Activated naive CD8-positive, alpha-beta T cell treated with anti-CD3 and anti-CD28 coated beads, Interleukin-2, amount 10 ng/mL, durations not matched to agents 7 days and 5 days (primary cell): ENCODE data around the gene THOC2. TPM values are rescaled to one million over a fixed set of nuclear protein-coding genes. Genes with fewer than 3 reads are reported as not detected.

ENCODE experiments used
- ATAC-seq: fragments of 150-1000 bp; cut with Tn5 transposase; one replicate; pipeline ENCODE4 v1.10.0; 2021; ENCODE audit warnings: low read depth, moderate library complexity
- POLR2A ChIA-PET: fragments of 350-600 bp; sonication (Branson Sonifier 250); formaldehyde crosslinking; loops from one replicate; lab custom pipeline; 2021; ENCODE audit warnings: antibody characterized with exemption; lab: Charles Lee
- DNase-seq: peaks from one replicate; pipeline ENCODE4 v3.0.0; 2021
- H3K27ac Mint-ChIP-seq: one replicate; pipeline ENCODE4 v1.8.0; 2022; ENCODE audit warnings: mild to moderate bottlenecking, mixed read lengths
- H3K27me3 Mint-ChIP-seq: one replicate; pipeline ENCODE4 v1.8.0; 2022; ENCODE audit warnings: mild to moderate bottlenecking, moderate library complexity, mixed read lengths
- H3K36me3 Mint-ChIP-seq: one replicate; pipeline ENCODE4 v1.8.0; 2021; ENCODE audit warnings: mild to moderate bottlenecking, mixed read lengths
- H3K4me1 Mint-ChIP-seq: one replicate; pipeline ENCODE4 v1.8.0; 2021; ENCODE audit warnings: mixed read lengths
- H3K4me3 Mint-ChIP-seq: one replicate; pipeline ENCODE4 v1.8.0; 2022; ENCODE audit warnings: mild to moderate bottlenecking, moderate library complexity, mixed read lengths
- H3K9me3 Mint-ChIP-seq: one replicate; pipeline ENCODE4 v1.8.0; 2021; ENCODE audit warnings: mixed read lengths
- total RNA-seq, 2 experiments: library from RNA; stranded (reverse); gene quantifications; one replicate each; pipeline ENCODE4 v1.2.3, GENCODE V29; 2021

THOC2 gene
- total RNA-seq, 2 experiments from 2014 or later: 92.0 to 93.5 TPM

GRCh38 chrX:123563167-123563566 is 169.7 kb downstream of the THOC2 start:
- peaks cover 2% of the 10 kb centered on the region for H3K9me3 Mint-ChIP-seq
- H3K27me3 Mint-ChIP-seq: peaks cover 4% of the 10 kb centered on the region
- POLR2A ChIA-PET: no interaction called here
- no peak for DNase-seq
- no peak for ATAC-seq
- no peak overlapping the region for H3K27ac Mint-ChIP-seq
- no peaks in the 10 kb centered on the region for H3K4me1 Mint-ChIP-seq
- no peak overlapping the region for H3K4me3 Mint-ChIP-seq
- H3K36me3 Mint-ChIP-seq: no peaks in the 10 kb centered on the region

GRCh38 chrX:123562342-123563146 is 170.3 kb downstream of the THOC2 start:
- peaks cover 2% of the 10 kb centered on the region for H3K9me3 Mint-ChIP-seq
- POLR2A ChIA-PET: no interaction called here
- no peaks in the 10 kb centered on the region for H3K4me1 Mint-ChIP-seq
- no peak overlapping the region for H3K4me3 Mint-ChIP-seq
- H3K27ac Mint-ChIP-seq: no peak overlapping the region
- no peak for ATAC-seq
- no peak for DNase-seq
- H3K27me3 Mint-ChIP-seq: peaks cover 4% of the 10 kb centered on the region
- H3K36me3 Mint-ChIP-seq: no peaks in the 10 kb centered on the region

GRCh38 chrX:123561439-123562215 is 171.2 kb downstream of the THOC2 start:
- no peak overlapping the region for H3K4me3 Mint-ChIP-seq
- POLR2A ChIA-PET: no interaction called here
- H3K9me3 Mint-ChIP-seq: peaks cover 2% of the 10 kb centered on the region
- H3K36me3 Mint-ChIP-seq: no peaks in the 10 kb centered on the region
- DNase-seq: no peak
- no peak for ATAC-seq
- peaks cover 4% of the 10 kb centered on the region for H3K27me3 Mint-ChIP-seq
- H3K27ac Mint-ChIP-seq: no peak overlapping the region
- H3K4me1 Mint-ChIP-seq: no peaks in the 10 kb centered on the region

DNA sequence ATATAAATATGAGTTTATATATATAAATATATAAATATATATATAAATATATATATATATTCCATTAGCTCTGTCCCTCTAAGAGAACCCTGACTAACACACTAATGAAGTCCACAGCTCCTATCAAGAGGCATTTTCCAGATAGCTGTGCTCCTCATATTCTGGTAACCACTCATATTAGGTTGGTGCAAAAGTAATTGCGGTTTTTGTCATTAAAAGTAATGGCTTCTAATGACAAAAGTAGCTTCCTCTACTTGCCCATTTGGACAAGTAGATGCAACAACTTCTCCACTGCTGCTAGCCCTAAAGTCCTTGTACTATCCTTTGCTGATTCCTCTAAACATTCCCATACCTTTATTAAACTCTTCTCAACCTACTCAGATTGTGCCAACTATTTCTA is 182.0 kb downstream of the THOC2 start:
- H3K36me3 Mint-ChIP-seq: no peaks in the 10 kb centered on the region
- no peak overlapping the region for H3K4me3 Mint-ChIP-seq
- H3K9me3 Mint-ChIP-seq: no peaks in the 10 kb centered on the region
- no peaks in the 10 kb centered on the region for H3K4me1 Mint-ChIP-seq
- no peak for DNase-seq
- POLR2A ChIA-PET: no interaction called here
- no peak overlapping the region for H3K27ac Mint-ChIP-seq
- ATAC-seq: no peak
- peaks cover 2% of the 10 kb centered on the region for H3K27me3 Mint-ChIP-seq

Other genes with a start within 250 kb of the THOC2 start
- gene XIAP, start 127.0 kb upstream of the THOC2 start, total RNA-seq: 10 to 100 TPM; 35.5 to 46.4 TPM
- gene STAG2, start 228.7 kb upstream of the THOC2 start, total RNA-seq: 100 to 1,000 TPM in 1 of 2 experiments, 10 to 100 TPM in 1; 92.3 to 103 TPM